NCI-H2081 treated with DMSO at 0.1 percent for 48 hours (cell line): ENCODE data around the gene RNF149.
"Not testable (repeated sequence)": the region's sequence is repeated elsewhere in the genome, so short reads cannot be mapped to it uniquely, and the experiment has no call there.

Source experiments
- DNase-seq: peaks from one replicate; lab custom pipeline; 2025; lab: John Stamatoyannopoulos, UW

Gene RNF149

DNA sequence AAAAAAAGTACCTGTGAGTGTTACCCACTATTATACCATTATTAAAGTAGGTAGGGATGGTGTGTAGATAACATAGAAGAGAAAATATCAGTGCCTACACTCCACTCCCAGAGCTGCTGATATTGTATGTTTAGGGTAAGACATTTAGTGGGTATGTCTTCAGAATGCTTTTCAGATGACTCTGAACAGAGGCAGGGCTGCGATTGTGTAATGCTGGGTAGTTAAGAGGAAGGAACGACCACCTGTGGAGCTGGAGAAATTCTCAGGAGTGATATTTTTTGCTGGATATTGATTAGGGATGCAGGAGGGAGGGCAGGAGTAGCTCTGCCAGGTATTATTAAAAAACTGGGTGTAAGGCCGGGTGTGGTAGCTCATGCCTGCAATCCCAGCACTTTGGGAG lies 53.0 kb downstream of the RNF149 start:
- DNase-seq = no peak

DNA sequence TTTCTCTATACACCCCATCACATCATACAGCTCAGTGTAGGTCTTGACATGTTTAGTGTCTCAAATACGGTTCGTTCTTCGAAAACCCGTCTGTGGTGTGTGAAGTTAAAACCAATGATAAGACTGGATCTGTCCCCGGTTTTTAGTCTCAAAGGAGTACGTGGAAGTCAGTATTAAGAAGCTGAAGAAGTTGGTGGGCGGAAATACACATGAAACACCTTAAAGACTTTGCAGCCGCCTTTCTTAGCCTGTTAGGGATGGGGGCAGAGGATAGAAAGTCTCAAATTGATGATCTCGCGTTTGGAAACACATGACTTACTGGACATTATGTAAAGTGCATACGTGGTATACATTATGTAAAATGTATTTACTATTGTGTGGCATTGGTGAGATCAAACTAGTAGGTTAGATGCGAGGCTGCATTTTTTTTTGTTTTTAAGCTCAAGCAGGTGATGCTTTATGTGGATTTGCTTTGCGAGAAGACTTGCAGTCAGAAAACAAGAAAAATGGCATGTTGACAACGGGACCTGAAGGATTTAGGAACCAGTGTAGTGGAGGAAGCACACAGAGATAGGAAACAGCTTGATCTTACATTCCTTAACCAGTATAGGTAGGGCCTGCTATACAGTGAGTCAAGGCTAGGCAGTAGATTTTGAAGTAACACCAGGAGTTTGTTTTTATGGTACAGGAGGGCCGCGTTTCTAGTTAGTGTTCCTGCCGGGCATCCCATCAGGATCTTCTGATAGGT lies 54.6 kb downstream of the RNF149 start:
- no peak for DNase-seq

DNA sequence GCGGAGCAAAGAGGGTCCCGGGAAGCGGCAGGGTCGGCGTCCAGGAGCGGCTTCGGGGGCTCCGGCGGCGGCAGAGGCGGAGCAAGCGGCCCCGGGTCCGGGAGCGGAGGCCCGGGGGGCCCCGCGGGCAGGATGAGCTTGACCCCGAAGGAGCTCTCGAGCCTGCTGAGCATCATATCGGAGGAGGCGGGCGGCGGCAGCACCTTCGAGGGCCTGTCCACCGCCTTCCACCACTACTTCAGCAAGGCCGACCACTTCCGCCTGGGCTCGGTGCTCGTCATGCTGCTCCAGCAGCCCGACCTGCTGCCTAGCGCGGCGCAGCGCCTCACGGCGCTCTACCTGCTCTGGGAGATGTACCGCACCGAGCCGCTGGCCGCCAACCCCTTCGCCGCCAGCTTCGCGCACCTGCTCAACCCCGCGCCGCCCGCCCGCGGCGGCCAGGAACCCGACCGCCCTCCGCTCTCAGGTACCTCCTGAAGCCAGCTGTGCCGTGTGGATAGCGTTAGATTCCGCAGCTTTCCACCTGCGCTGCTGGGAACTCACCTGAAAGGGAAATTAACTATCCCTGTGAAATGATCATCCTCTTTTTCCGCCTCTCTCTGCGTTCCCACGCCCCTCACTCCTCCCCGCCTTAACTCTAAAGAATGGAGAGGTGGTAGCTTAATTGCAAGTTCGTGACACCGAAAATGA lies 55.3 kb downstream of the RNF149 start:
- no peak for DNase-seq

DNA sequence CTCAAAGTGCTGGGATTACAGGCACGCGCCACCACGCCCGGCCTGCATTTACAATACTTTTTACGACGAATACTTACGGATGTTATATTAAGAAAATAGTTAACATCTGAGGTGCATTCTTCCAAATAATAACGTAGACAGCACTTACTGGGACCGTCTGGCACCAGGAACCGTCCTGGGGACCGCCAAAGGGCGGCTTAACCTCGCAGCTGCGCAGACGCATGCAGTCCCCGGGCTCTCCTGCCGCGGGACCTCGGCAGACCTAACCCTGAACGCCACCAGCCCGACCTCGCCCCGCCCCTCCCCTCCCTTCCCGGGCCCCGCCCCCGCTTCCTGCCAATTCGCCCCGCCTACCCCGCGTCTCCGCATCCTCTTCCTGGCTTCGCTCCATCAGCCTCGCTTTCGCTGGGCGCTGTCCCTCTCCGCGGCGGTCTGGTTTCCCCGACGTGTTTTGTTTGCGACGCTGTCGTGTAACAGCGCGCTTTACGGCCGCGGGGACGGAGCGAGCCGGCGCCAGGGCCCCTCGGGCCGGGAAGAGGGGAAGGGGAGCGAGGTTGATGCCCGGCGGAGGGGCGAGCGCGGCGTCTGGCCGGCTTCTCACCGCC lies 56.0 kb downstream of the RNF149 start, which contains the start of gene CNOT11:
Gene CNOT11 (plus strand): TSS at position 479 of the 605 bp plus-strand sequence. CDS start 79 bp downstream, at position 558.
- DNase-seq = peak; percentile 92

DNA sequence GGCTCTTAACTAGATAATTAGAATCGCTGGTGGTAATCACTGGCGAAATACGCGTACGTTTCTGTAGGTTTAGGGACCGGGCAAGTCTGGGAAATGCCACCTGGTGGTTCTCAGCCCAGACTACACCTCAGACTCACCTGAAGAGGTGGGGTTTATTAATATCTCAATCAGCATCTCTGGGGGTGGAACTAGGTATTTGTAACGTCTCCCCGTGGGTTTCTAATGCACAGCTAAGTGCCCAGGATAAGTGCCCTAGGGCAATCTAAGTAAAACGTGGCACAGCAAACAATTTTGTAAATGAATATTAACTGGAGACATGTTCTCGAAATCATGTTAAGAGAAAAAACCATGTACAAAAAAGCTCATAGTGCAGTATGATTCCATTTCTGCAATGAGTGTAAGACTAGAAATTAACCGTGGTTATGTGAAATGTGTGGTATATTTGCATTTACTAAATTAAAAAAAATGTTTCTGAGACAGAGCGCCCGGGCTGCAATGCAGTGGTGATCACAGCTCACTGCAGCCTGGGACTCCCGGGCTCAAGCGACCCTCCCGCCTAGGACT lies 56.6 kb downstream of the RNF149 start:
- DNase-seq = peak; percentile 25

DNA sequence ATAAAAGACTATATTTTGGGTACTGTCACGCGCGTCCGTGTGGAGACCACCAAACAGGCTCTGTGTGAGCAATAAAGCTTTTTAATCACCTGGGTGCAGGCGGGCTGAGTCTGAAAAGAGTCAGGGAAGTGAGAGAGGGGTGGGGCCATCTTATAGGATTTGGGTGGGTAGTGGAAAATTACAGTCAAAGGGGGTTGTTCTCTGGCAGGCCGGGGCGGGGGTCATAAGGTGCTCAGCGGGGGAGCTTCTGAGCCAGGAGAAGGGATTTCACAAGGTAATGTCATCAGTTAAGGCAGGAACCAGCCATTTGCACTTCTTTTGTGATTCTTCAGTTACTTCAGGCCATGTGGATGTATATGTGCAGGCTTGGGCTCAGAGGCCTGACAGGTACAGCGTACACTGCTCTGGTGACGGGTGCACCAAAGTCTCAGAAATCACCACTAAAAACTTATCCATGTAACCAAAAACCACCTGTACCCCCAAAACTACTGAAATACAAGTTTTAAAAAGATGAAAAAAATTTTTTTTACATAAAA lies 57.2 kb downstream of the RNF149 start:
- DNase-seq = not testable (repeated sequence)

DNA sequence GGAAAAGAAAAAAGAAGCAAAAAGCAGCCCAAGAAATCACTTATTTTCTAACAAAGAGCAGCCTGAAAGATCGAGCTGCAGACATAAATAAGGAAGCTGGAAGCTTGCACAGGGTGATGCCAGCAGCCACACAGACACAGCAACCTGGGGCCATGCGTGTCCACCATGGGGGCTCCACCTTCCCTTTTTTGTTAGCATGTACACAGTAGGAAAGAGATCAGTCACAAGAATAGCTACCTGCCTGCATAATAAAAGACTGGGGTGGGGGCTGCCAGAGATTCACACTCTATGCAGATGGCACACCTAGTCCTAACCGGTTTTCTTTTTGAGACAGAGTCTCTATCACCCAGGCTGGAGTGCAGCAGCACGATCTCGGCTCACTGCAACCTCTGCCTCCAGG lies 58.7 kb downstream of the RNF149 start:
- DNase-seq = no peak

DNA sequence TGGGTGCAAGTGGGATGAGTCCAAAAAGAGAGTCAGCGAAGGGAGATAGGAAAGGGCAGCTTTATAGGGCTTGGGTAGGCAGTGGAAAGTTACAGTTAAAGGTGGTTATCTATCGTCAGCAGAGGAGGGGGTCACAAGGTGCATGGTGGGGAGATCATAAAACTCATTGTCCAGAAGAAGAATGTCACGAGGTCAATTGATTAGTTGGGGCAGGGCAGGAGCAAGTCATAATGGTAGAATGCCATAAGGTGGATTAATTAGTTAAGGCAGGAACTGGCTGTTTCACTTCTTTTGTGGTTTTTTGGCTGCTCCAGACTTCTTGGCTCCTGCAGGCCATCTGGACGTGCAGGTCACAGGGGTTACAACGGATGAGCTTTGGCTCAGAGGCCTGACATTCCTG lies 59.7 kb downstream of the RNF149 start:
- not testable (repeated sequence) for DNase-seq

DNA sequence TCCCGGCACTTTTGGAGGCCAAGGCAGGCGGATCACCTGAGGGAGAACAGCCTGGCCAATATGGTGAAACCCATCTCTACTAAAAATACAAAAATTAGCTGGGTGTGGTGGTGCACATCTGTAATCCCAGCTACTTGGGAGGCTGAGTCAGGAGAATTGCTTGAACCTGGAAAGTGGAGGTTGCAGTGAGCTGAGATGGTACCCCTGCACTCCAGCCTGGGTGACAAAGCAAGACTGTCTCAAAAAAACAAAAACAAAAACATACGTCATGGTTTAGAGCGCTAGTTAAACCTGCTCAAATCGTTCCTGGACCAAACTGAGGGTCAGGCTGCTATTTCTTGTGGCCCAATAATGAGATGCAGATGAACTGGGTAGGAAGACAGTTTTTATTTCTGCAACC lies 63.0 kb downstream of the RNF149 start:
- DNase-seq = not testable (repeated sequence)

DNA sequence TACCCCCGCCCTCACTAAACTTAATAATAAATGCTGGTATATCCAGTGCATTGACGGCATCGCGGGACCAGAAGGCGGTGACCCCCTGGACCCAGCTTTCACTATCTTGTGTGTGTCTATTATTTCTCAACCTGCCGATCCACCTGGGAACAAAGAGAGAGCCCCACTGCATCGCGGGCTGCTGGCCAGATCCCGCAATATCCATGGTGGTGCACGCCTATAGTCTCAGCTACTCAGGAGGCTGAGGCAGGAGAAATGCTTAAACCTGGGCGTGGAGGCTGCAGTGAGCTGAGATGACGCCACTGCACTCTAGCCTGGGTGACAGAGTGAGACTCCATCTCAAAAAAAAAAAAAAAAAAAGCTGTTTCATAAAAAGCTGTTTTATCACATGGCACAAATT lies 63.6 kb downstream of the RNF149 start:
- not testable (repeated sequence) for DNase-seq

DNA sequence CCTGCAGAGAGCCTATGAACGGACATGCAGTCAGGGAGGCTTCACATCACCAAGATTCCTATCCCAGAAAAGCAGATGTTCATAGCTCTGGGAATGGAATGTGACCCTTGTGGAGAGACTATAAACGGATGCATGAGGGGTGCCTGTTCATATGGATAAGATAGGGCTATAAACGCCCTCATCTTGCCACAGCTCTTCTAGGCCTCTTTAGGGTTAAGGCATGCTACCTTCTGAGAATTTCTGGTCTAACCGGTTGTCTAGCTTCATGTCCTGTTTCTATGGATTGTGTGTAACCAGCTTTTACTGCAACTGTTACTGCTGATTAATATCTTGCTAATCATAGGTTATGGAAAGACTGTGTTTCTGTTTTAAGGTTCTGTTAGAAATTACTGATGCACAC lies 64.1 kb downstream of the RNF149 start:
- not testable (repeated sequence) for DNase-seq

DNA sequence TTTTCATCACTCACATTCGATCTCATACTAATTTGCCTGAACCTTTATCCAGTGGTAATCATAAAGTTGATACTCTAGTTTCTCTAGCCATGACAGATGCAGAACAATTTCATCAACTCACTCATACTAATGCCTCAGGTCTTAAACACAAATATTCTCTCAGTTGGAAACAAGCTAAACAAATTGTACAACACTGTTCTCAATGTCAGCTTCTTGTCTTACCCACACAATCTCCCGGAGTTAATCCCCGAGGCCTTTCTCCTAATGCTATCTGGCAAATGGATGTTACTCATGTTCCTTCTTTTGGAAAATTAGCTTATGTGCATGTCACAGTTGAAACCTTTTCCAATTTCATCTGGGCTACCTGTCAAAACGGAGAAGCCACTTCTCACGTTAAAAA lies 67.3 kb downstream of the RNF149 start:
- no peak for DNase-seq

DNA sequence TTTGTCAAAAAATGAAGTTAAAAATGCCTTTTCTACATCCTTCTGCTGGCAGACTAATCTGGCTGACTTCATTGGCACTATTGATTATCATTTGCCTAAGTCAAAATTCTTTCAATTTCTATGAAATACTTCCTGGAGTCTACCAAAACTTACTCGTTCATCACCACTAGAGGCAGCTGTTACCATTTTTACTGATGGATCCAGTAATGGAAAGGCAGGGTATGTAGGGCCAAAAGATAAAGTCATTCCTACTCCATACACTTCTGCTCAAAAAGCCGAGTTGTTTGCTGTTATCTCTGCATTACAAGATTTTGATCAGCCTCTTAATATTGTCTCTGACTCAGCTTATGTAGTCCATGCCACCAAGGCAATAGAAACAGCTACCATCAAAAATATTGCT lies 67.8 kb downstream of the RNF149 start:
- not testable (repeated sequence) for DNase-seq

DNA sequence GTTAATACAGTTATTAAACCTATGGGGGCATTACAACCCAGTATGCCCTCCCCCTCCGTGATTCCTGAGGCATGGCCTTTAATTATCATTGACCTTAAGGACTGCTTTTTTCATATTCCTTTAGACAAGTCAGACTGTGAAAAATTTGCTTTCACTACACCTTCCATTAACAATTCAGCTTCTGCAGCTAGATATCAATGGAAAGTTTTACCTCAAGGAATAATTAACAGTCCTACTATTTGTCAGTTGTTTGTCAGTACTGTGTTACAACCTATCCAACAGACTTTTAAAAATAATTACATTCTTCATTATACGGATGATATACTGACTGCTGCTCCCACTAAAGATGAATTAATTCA lies 68.8 kb downstream of the RNF149 start:
- not testable (repeated sequence) for DNase-seq

DNA sequence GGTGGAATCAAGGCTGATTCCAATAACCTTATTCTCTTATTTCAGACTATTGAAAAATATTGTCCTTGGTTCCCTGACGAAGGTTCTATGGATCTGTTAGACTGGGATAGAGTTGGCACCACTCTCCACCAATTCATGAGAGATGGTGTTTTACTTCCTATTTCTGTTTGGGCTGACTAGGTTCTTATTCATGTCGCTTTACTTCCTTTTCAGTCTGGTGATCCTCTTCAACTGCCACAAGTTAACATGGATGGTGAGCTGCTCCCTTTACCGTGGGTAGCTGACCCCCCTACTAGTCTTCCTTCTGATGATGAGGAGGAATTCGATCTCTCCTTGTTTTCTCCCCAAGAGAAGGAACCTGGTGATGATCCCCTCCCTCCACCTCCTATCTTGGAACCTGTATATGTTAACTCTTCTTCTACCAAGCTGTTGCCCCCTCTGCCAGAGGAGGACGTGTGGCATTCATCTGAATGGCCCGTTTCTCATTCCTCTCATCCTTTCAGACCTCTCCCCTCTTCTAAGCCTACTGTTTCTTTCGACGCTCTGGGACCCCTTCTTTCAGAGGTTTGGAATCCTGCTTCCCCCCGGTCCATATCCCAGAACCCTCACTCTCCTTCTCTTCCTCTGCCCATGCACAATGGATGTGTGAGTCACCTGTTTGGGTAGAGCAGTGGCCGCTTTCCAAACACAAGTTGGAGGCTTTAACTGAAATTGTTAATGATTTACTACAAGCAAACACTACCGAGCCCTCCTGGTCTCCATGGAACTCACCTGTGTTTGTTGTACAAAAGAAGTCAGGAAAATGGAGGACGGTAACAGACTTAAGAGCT lies 69.4 kb downstream of the RNF149 start:
- DNase-seq = no peak

DNA sequence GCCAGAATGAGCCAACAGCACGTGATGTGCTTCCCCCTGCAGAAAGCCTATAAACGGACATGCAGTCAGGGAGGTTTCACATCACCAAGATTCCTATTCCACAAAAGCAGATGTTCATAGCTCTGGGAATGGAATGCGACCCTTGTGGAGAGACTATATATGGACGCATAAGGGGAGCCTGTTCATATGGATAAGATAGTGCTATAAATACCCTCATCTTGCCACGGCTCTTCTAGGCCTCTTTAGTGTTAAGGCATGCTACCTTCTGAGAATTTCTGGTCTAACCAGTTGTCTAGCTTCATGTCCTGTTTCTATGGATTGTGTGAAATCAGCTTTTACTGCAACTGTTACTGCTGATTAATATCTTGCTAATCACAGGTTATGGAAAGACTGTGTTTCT lies 70.6 kb downstream of the RNF149 start:
- DNase-seq = not testable (repeated sequence)

DNA sequence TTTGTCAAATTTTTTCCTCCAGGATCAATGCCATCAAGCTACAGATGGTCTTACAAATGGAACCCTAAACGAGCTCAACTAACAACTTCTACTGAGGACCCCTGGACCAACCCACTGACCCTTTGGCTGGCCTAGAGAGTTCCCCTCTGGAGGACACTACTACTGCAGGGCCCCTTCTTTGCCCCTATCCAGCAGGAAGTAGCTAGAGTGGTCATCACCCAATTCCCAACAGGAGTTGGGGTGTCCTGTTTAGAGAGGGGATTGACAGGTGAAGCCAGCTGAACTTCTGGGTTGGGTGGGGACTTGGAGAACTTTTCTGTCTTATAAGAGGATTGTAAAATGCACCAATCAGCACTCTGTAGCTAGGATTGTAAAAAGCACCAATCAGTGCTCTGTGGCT lies 72.5 kb downstream of the RNF149 start:
- not testable (repeated sequence) for DNase-seq

DNA sequence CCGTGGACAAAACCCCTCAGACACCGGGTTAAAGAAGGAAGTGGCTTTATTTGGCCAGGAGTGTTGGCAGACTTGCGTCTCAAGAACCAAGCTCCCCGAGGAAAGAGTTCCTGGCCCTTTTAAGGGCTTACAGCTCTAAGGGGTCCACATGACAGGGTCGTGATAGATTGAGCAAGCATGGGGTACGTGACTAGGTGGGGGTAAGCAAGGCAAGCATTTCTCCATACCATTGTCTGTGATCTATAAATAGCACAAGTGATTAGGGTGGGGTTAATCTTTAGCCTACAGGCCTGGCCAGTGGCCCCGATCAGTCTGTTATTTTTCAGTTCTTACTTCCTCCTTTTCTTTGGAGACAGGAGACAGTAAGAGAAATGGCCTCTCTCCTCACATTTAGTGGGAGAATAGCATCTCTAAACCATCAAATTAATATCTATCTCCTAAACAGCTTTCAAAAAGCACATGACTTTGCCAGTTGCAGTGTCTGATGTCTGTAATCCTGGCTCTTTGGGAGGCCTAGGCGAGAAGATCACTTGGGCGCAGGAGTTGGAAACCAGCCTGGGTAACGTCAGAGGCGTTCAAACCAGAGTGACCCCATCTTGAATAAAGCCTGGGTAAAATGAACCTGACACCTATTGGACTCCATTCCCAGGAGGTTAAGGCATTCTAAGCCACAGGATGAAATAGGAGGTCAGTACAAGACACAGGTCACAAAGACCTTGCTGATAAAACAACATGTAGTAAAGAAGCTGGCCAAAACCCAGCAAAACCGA lies 74.1 kb downstream of the RNF149 start:
- no peak for DNase-seq

DNA sequence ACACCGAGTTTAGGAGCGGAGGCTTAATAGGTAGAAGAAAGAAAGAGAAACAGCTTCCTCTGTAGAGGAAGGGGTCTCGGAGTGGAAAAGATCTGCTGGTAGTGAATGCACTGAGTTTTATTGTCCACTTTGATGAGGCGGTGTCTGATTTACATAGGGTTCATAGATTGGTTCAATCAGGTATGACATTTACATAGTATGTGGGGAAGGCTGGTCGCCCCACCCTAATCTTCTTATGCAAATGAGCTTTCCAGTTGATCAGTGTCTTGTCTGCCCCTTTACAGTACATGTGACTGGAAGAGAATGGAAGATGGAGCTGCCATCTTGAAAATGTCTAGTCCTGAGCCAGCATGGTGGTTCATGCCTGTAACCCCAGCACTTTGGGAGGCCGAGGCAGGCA lies 75.7 kb downstream of the RNF149 start:
- no peak for DNase-seq

DNA sequence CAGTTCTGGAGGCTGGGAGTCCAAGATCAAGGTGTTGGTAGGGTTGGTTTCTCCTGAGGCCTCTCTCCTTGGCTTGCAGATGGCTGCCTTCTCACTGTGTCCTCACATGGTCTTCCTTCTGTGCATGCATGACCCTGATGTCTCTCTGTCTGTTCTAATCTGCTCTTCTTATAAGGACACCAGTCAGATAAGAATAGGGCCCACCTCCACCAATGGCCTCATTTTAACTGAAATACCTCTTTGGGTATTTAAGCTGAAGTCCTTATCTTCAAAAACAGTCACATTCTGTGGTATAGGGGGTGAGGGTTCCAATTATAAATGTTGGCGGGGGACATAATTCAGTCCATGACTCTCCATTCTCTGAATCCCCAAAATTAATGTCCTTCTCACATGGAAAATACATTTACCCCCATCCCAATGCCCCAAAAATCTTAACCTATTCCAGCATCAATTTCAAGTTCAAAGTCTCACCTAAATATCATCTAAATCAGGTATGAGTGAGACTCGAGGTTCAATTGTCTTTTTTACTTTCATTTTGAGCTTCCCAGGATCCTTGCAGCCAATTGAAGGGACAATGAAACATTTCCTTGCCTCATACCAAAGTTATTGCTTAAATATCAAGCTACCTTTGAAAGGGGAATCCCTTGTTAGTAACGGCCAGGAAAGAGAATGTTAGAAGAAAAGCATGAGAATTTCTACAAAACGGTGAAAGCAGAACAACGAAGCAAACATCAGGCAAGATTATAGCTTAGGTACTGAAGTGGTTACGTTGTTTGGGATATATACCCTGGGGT lies 76.4 kb downstream of the RNF149 start:
- no peak for DNase-seq
